ENCODE data around the gene GARIN5B.
A peak's percentile ranks its signal among the peaks of the same experiment; 100 is the strongest.
"Not testable (repeated sequence)": the region's sequence is repeated elsewhere in the genome, so short reads cannot be mapped to it uniquely, and the experiment has no call there.

The GARIN5B gene

DNA sequence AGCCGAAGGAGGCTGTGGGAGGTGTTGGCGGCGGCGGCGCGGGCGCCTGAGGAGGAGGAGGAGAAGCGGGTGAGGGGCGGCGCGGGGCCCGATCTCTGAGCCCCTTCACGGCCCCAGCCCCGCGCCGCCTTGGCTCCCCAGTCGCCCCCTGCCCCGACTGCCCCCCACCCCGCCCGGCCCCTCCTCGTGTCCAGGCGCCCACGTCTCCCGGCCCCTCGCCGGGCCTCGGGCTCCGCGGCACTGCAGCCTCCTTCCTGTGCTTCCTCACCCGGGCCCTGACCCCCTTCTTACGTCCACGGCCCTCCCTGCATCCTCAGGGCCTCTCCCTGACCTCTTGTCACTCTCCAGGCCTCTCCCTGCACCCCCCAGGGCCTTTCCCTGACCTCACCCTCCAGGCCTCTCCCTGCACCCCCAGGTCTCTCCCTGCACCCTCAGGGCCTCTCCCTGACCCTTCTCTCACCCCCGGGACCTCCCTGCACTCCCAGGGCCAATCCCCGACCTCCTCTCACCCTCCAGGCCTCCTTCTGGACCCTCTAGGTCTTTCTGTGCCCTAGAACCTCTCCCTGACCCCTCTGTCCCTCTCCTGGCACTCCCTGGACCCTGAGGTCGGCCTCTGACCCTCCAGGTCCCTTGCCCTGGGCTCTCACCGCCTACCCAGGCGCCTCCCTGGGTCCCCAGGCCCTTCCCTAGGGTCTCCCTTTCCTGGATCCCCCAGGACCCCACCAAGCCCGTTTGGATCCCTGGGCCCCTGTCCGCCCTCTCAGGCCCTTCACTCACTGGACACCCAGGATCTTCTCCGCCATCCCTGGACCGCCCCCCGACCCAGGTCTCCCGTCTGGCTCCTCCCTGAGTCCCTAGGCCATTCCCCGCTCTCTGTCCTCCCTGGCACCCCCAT is 22.9 kb downstream of the GARIN5B start:
- no peak for DNase-seq (ENCODE audit: low read depth)

DNA sequence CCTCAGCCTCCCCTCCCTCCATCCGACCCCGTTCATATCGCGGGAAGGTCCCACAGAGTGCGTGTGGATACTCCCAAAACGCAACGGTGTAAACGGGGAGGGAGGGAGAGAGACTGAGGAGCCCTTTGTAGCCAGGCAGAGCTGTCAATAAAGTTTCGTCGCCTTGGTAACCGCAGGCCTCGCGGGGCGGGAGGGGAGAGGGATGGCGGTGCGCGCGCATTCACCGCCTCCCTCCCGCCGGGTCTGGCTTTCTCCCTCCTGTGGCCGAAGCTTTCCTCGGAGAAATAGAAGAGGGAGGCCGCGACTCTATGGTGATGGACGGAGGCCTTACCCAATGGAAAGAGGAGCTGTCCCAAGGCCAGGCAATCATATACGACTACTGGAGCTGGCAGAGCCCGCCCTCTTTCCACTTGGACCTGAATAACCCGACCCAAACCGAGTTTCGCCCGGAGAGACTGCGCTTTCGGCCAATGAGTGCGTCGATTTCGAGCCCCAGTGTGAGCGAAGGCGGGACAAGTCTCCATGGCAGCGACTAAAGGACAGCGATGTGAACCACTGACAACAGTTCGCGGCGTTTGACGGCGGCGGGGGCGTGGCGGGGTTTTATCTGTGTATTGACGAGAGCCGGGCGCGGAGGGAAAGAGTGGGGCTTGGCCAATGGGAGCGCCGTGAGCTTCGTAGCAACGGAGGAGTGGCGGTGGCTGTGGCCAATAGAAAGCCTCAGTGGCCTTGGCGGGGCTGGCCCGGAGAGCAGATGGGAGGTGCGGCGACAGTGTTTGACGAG is 23.8 kb downstream of the GARIN5B start, which contains the start of gene KMT5C:
TSS of gene KMT5C (plus strand) at position 772 of the 784 bp plus-strand sequence. CDS start 2,061 bp downstream, outside the sequence.
- TF ChIP-seq, protein P1, sequence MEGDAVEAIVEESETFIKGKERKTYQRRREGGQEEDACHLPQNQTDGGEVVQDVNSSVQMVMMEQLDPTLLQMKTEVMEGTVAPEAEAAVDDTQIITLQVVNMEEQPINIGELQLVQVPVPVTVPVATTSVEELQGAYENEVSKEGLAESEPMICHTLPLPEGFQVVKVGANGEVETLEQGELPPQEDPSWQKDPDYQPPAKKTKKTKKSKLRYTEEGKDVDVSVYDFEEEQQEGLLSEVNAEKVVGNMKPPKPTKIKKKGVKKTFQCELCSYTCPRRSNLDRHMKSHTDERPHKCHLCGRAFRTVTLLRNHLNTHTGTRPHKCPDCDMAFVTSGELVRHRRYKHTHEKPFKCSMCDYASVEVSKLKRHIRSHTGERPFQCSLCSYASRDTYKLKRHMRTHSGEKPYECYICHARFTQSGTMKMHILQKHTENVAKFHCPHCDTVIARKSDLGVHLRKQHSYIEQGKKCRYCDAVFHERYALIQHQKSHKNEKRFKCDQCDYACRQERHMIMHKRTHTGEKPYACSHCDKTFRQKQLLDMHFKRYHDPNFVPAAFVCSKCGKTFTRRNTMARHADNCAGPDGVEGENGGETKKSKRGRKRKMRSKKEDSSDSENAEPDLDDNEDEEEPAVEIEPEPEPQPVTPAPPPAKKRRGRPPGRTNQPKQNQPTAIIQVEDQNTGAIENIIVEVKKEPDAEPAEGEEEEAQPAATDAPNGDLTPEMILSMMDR (conservative IDR thresholded peaks at IDR 0.05; ENCODE audit: low read length), result peak; percentile 43
- DNase-seq (ENCODE audit: low read depth), result peak; percentile 100

More for the DNA sequence above, 22.9 kb downstream of the GARIN5B start:
- H3K4me3 ChIP-seq (ENCODE audit: low read length), result peak overlapping the region; percentile 81
- TF ChIP-seq, protein P1 (conservative IDR thresholded peaks at IDR 0.05; ENCODE audit: low read length), result no peak

DNA sequence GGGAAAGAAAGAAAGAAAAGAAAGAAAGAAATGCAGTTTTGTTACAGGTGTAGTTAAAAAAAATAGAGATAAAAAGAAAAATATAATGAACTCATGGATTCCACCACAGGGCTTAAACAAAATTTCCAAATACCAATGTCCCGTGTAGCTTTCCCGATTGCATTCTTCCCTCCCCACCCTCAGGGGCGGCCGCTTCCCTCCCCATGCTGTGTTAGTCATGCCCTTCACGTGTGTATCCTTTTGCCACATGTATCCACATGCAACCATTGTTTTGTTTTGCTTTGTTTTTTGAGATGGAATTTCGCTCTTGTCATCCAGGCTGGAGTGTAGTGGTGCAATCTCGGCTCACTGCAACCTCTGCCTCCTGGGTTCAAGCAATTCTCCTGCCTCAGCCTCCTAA is 27.0 kb downstream of the GARIN5B start:
- TF ChIP-seq, protein P1 (conservative IDR thresholded peaks at IDR 0.05; ENCODE audit: low read length), result no peak
- DNase-seq (ENCODE audit: low read depth), result peak; percentile 85
- no peak overlapping the region for H3K4me3 ChIP-seq (ENCODE audit: low read length)

More for the DNA sequence above, 23.8 kb downstream of the GARIN5B start, which contains the start of gene KMT5C:
- peak within 1 kb of the TSS; percentile 81 for H3K4me3 ChIP-seq (ENCODE audit: low read length)

DNA sequence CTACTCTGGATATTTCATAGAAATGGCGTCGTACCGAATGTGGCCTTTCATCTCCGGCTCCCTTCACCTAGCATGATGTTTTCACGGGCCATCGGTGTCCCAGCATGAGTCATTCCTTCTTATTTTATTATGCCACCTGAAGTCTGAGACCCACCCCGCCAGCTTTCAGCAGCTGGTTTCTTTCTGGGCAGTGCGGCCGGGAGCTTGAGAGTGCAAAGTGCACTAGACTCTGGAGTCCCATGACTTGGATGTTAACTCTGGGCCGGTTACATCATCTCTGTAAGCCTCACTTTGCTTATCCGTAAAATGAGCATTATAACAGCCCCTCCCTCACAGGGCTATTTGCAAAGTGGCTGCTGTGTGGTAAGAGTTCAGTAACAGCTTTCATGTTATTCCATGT is 29.2 kb downstream of the GARIN5B start:
- H3K4me3 ChIP-seq (ENCODE audit: low read length), result no peak overlapping the region
- TF ChIP-seq, protein P1 (conservative IDR thresholded peaks at IDR 0.05; ENCODE audit: low read length), result no peak
- DNase-seq (ENCODE audit: low read depth), result no peak

DNA sequence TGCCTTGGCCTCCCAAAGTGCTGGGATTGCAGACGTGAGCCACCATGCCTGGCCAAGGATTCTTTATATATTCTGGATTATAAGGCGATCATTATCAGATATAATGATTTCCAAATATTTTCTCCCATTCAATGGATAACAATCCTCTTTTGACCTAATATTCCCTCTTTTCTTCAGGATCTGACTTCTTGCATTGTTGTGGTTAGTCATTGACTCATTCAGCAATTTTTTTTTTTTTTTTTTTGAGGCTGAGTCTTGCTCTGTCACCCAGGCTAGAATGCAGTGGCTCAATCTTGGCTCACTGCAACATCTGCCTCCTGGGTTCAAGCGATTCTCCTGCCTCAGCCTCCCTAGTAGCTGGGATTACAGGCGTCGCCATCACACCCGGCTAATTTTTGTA is 33.3 kb downstream of the GARIN5B start:
- DNase-seq (ENCODE audit: low read depth), result peak; percentile 63
- not testable (repeated sequence) for H3K4me3 ChIP-seq (ENCODE audit: low read length)

DNA sequence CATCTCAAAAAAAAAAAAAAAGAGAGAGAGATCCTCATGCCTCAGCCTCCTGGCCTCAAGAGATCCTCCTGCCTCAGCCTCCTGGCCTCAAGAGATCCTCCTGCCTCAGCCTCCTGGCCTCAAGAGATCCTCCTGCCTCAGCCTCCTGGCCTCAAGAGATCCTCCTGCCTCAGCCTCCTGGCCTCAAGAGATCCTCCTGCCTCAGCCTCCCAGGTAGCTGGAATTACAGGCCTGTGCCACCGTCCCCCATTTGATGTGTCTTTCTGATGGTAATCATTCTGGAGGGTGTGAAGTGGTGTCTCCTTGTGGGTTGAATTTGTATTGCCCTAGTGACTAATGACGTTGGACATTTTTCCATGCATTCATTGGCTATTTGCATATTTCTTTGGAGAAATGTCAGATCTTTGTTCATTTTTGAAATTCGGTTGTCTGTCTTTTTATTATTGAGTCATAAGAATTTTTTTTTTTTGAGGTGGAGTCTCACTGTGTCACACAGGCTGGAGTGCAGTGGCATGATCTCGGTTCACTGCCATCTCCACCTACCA is 34.2 kb downstream of the GARIN5B start:
- DNase-seq (ENCODE audit: low read depth); H3K4me3 ChIP-seq (ENCODE audit: low read length): not testable (repeated sequence)

DNA sequence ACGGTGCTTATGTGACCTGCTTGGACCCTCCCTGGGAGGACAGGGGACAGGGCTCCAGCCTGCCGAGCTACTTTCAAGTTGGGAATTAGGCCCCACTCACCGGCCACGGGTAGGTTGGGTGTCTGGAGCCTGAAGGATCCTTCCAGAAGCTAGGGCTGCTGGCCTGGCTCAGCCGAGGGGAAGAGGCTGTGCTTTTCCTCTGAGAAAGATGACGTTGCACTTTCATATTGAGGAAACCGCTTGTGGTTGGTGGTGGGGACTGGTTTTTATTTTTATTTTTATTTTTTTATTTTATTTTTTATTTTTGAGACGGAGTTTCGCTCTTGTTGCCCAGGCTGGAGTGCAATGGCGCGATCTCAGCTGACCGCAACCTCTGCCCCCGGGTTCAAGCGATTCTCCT is 37.9 kb downstream of the GARIN5B start, which contains the start of gene TMEM150B:
TSS of gene TMEM150B (minus strand) at position 170 of the 400 bp plus-strand sequence. CDS start 4,305 bp downstream, outside the sequence.
- TF ChIP-seq, protein P1 (conservative IDR thresholded peaks at IDR 0.05; ENCODE audit: low read length), result no peak
- DNase-seq (ENCODE audit: low read depth), result no peak
- H3K4me3 ChIP-seq (ENCODE audit: low read length), result no peak within 1 kb of the TSS

All from AG10803 (cell line).